Lung (tissue), 12 donors: Measurements from ENCODE around the gene DUSP6. TPM values are rescaled to one million over a fixed set of nuclear protein-coding genes. Genes with fewer than 3 reads are reported as not detected.

Experiments used
- ATAC-seq: fragments of 200-7000 bp; cut with Tn5 transposase; one replicate; pipeline ENCODE4 v1.9.1; 2020; ENCODE audit warnings: moderate number of reproducible peaks; ENCODE audit not compliant: insufficient read depth, low FRiP score
- DNase-seq, 3 donors: peaks; one replicate each; pipeline ENCODE4 v3.0.0-alpha.2; 2013 to 2017
- H3K27ac ChIP-seq, 2 donors: one replicate each; pipeline ENCODE4 v1.5.1; 2013; ENCODE audit warnings: mild to moderate bottlenecking in 2 of 2, moderate library complexity in 2 of 2, control low read depth in 1 of 2, inconsistent platforms in 1 of 2, low read depth in 1 of 2, low read length in 1 of 2
- H3K27me3 ChIP-seq, 3 donors: one replicate each; pipeline ENCODE4 v1.5.1; 2013; ENCODE audit warnings: low read length in 2 of 3; ENCODE audit not compliant: control insufficient read depth in 3 of 3, insufficient read depth in 3 of 3
- H3K36me3 ChIP-seq, 4 donors: one replicate each; pipeline ENCODE4 v1.5.1; 2013; ENCODE audit warnings: low read length in 4 of 4, mild to moderate bottlenecking in 1 of 4, moderate library complexity in 1 of 4; ENCODE audit not compliant: control insufficient read depth in 4 of 4, insufficient read depth in 4 of 4
- H3K4me1 ChIP-seq, 5 donors: one replicate each; pipeline ENCODE4 v1.5.1; 2013; ENCODE audit warnings: low read length in 5 of 5, mild to moderate bottlenecking in 2 of 5, moderate library complexity in 1 of 5; ENCODE audit not compliant: control insufficient read depth in 5 of 5, insufficient read depth in 5 of 5
- H3K4me3 ChIP-seq: one replicate; pipeline ENCODE4 v1.5.1; 2013; ENCODE audit warnings: mild to moderate bottlenecking, control low read depth, moderate library complexity
- H3K9ac ChIP-seq, 2 donors: one replicate each; pipeline ENCODE4 v1.5.1; 2013; ENCODE audit warnings: low read length in 2 of 2, control low read depth in 1 of 2; ENCODE audit not compliant: insufficient read depth in 1 of 2
- H3K9me3 ChIP-seq, 4 donors: one replicate each; pipeline ENCODE4 v1.5.1; 2013; ENCODE audit warnings: low read length in 3 of 4, mild to moderate bottlenecking in 1 of 4, moderate library complexity in 1 of 4; ENCODE audit not compliant: control insufficient read depth in 4 of 4, insufficient read depth in 3 of 4
- WGBS, 2 donors: extraction: QIAGEN DNeasy Blood & Tissue Kit; methylation state at CpG; one replicate each; pipeline ENCODE4 v1.1.7; 2013; 5-methylcytosine and 5-hydroxymethylcytosine counted together
- polyA plus RNA-seq, 2 donors: library from polyadenylated mRNA; stranded (reverse); fragments of 200-250 nt; gene quantifications; one replicate each; pipeline ENCODE4 v1.2.1, GENCODE V29; 2013
- total RNA-seq, 2 donors: library from RNA; depleted of rRNA in 1 of 2; stranded (reverse); fragments of >200 nt in 1 of 2; gene quantifications; one replicate each; pipeline ENCODE4 v1.2.1, GENCODE V29; 2014 to 2021
- TF ChIP-seq, protein P1 (sequence below): IDR thresholded peaks from 2 replicates; pipeline ENCODE4 v1.5.1; 2012; ENCODE audit warnings: mild to moderate bottlenecking; ENCODE audit errors: control extremely low read depth, extremely low read depth
- donor health status: control.
- donor health status: control.
- donor health status: Bipolar disorder and iron deficiency.
- donor health status: healthy.
- donor health status: DM: yes; HTN: yes; CAD: no.

Gene DUSP6
- total and polyA plus RNA-seq, 4 donors: 37.8 to 187 (median 155) TPM

DNA sequence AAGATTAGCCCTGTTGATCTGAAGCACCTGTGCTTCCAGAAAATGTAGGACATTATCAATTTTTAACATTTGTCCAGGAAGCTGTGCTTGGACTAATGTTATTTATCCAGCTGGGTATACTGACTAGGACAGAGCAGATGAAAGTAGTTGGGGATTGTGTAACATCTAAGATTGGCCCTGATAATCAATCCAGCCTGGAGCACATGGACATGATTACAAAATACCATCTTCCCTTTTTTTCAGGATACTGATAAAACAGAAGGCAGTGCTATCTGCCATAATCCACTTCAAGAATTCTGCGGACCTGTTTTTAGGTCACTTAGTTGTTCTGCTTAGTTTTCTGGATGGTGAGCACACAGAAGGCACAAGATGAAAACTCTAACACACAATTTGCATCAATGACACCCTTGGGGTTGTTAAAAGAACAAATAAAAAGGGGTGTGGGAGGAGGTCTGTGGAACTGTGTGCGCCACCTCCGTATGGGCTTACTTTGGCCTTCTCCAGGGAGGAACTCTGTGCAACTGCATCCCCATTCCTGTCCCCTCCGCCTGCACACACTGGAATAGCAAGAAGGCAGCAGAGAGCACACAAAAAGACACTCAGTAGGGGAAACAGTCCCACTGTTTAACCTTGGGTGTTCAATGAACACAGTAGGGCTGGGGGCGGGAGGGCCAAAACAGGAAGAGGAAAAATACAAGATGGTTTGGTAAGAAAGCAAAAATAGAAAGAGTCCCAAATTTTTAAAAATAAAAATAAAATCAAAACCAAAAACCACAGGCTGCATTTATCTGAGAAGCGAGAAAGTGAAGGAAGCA, 31.1 kb upstream of the DUSP6 start:
- TF ChIP-seq, protein P1, sequence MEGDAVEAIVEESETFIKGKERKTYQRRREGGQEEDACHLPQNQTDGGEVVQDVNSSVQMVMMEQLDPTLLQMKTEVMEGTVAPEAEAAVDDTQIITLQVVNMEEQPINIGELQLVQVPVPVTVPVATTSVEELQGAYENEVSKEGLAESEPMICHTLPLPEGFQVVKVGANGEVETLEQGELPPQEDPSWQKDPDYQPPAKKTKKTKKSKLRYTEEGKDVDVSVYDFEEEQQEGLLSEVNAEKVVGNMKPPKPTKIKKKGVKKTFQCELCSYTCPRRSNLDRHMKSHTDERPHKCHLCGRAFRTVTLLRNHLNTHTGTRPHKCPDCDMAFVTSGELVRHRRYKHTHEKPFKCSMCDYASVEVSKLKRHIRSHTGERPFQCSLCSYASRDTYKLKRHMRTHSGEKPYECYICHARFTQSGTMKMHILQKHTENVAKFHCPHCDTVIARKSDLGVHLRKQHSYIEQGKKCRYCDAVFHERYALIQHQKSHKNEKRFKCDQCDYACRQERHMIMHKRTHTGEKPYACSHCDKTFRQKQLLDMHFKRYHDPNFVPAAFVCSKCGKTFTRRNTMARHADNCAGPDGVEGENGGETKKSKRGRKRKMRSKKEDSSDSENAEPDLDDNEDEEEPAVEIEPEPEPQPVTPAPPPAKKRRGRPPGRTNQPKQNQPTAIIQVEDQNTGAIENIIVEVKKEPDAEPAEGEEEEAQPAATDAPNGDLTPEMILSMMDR: no peak
- no peak for ATAC-seq
- DNase-seq: no peak
- Histone ChIP-seq H3K4me3 (no peak overlapping the region), H3K9me3 (no peaks in the 10 kb centered on the region), H3K4me1 (peaks cover 8 to 33% (median 16%) of the 10 kb centered on the region in 5 donors), H3K36me3 (no peaks in the 10 kb centered on the region), H3K9ac (no peak overlapping the region), H3K27me3 (no peaks in the 10 kb centered on the region), H3K27ac (peak overlapping the region; percentile 14 to 73)
- WGBS, 2 donors: 52 to 67% methylated on average over 6 of the region's 6 CpGs

GRCh38 chr12:89382328-89382727, 30.0 kb upstream of the DUSP6 start:
- Histone ChIP-seq H3K4me1 (peaks cover 8 to 33% (median 16%) of the 10 kb centered on the region in 5 donors), H3K36me3 (no peaks in the 10 kb centered on the region), H3K9ac (no peak overlapping the region), H3K4me3 (no peak overlapping the region), H3K9me3 (no peaks in the 10 kb centered on the region), H3K27ac (no peak overlapping the region), H3K27me3 (no peaks in the 10 kb centered on the region)
- TF ChIP-seq, protein P1: no peak
- ATAC-seq (no peak), DNase-seq (no peak)
- 50 to 79% methylated on average over 5 of the region's 5 CpGs for WGBS, 2 donors

DNA sequence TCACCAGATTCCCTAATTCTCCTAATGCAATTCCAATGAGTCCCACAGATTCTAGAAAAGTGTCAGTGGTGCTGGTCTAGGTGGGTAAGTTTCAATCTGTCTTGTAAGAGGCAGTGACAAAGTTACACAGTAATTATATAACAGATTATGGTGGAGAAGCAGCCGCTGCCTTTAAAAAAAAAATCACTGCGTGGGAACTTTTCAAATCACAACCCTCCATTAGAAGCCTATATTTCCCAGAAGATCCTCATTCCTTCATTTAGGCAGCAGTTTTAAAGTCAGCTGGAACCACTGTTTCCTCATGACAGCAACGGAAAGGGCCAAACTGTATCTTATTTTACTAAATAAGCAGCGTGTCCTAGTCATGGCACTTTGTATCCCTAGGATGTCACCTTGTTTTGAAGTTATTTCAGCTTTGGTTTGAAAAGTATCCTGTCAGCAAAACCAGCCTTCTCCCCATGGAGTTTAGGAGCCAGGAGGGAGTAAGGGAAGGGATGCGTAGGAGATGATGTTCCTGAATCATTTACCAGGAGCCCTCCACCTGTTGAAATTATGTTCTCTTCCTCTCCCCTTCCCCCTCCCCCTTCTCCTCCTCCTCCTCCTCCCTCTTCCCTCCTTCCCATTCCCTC, 27.7 kb upstream of the DUSP6 start:
- H3K9me3 ChIP-seq: no peaks in the 10 kb centered on the region
- ATAC-seq: no peak
- H3K27ac ChIP-seq: no peak overlapping the region
- H3K4me1 ChIP-seq: peaks cover 5 to 29% (median 12%) of the 10 kb centered on the region in 5 donors
- whole genome bisulfite sequencing, 2 donors: 89 to 91% methylated on average over 5 of the region's 5 CpGs
- TF ChIP-seq, protein P1: no peak
- no peaks in the 10 kb centered on the region for H3K36me3 ChIP-seq
- H3K27me3 ChIP-seq: no peaks in the 10 kb centered on the region
- no peak overlapping the region for H3K4me3 ChIP-seq
- H3K9ac ChIP-seq: no peak overlapping the region
- DNase-seq: no peak
